Astrocyte (in vitro differentiated cells and primary cell): ENCODE results near the gene SLCO3A1. TPM values are rescaled to one million over a fixed set of nuclear protein-coding genes. Genes with fewer than 3 reads are reported as not detected.

Experiments used
- DNase-seq: peaks from one replicate; pipeline ENCODE4 v3.0.0-alpha.2; 2010; ENCODE audit warnings: low read depth
- FAIRE-seq: peaks from 2 replicates; lab custom pipeline; 2011; peaks lifted over from hg19 to GRCh38; lab: Jason Lieb, UNC
- H2AFZ ChIP-seq: 2 replicates; pipeline ENCODE4 v1.6.0; 2012; ENCODE audit warnings: low read depth, low read length, inconsistent platforms
- H3K27ac ChIP-seq: 2 replicates; pipeline ENCODE4 v1.5.1; 2011; ENCODE audit warnings: low read depth, low read length, inconsistent platforms
- H3K27me3 ChIP-seq: 2 replicates; pipeline ENCODE4 v1.6.0; 2011; ENCODE audit warnings: low read length, inconsistent platforms; ENCODE audit not compliant: insufficient read depth
- H3K36me3 ChIP-seq: 2 replicates; pipeline ENCODE4 v1.5.1; 2011; ENCODE audit warnings: low read length, inconsistent platforms; ENCODE audit not compliant: insufficient read depth
- H3K4me1 ChIP-seq: 2 replicates; pipeline ENCODE4 v1.5.1; 2011; ENCODE audit warnings: low read length, inconsistent platforms; ENCODE audit not compliant: insufficient read depth
- H3K4me2 ChIP-seq: 2 replicates; pipeline ENCODE4 v1.6.0; 2012; ENCODE audit warnings: low read length, inconsistent platforms
- H3K4me3 ChIP-seq: 2 replicates; pipeline ENCODE4 v1.5.1; 2011; ENCODE audit warnings: low read depth, mild to moderate bottlenecking, low read length, inconsistent platforms; ENCODE audit not compliant: insufficient read depth
- H3K79me2 ChIP-seq: 2 replicates; pipeline ENCODE4 v1.6.0; 2012; ENCODE audit warnings: mild to moderate bottlenecking, low read length, inconsistent platforms; ENCODE audit not compliant: insufficient read depth
- H3K9ac ChIP-seq: 2 replicates; pipeline ENCODE4 v1.6.0; 2012; ENCODE audit warnings: mild to moderate bottlenecking, low read length, inconsistent platforms
- H3K9me3 ChIP-seq: 2 replicates; pipeline ENCODE4 v1.5.1; 2012; ENCODE audit warnings: low read depth, mild to moderate bottlenecking, low read length, inconsistent platforms; ENCODE audit not compliant: insufficient read depth
- H4K20me1 ChIP-seq: 2 replicates; pipeline ENCODE4 v1.6.0; 2012; ENCODE audit warnings: low read length, inconsistent platforms; ENCODE audit not compliant: insufficient read depth
- H3K27ac Mint-ChIP-seq: one replicate; pipeline ENCODE4 v1.8.0; 2021; ENCODE audit warnings: mild to moderate bottlenecking, mixed read lengths; ENCODE audit not compliant: unreplicated experiment
- H3K27me3 Mint-ChIP-seq: one replicate; pipeline ENCODE4 v1.8.0; 2021; ENCODE audit warnings: low read depth, mixed read lengths; ENCODE audit not compliant: unreplicated experiment
- H3K36me3 Mint-ChIP-seq: one replicate; pipeline ENCODE4 v1.8.0; 2021; ENCODE audit warnings: low read depth, mixed read lengths; ENCODE audit not compliant: unreplicated experiment
- H3K4me1 Mint-ChIP-seq: one replicate; pipeline ENCODE4 v1.8.0; 2021; ENCODE audit warnings: low read depth, mixed read lengths; ENCODE audit not compliant: unreplicated experiment
- H3K4me3 Mint-ChIP-seq: one replicate; pipeline ENCODE4 v1.8.0; 2021; ENCODE audit warnings: mild to moderate bottlenecking, moderate library complexity, mixed read lengths; ENCODE audit not compliant: unreplicated experiment
- H3K9me3 Mint-ChIP-seq: one replicate; pipeline ENCODE4 v1.8.0; 2021; ENCODE audit warnings: mild to moderate bottlenecking, mixed read lengths; ENCODE audit not compliant: unreplicated experiment
- EZH2 ChIP-seq: IDR thresholded peaks from 2 replicates; pipeline ENCODE4 v1.6.1; 2012; ENCODE audit warnings: mild to moderate bottlenecking, low read length, inconsistent platforms; ENCODE audit not compliant: insufficient read depth
- total RNA-seq: library from RNA; stranded (reverse); gene quantifications from 2 replicates; pipeline ENCODE4 v1.2.1, GENCODE V29; 2021
- TF ChIP-seq, protein P1 (sequence below): IDR thresholded peaks from 2 replicates; pipeline ENCODE4 v1.5.1; 2011; ENCODE audit warnings: low read depth, mild to moderate bottlenecking, inconsistent platforms, low read length, moderate library complexity; ENCODE audit not compliant: insufficient read depth

Gene SLCO3A1
- total RNA-seq, 1 donor from 2014 or later: 9.4 TPM

DNA sequence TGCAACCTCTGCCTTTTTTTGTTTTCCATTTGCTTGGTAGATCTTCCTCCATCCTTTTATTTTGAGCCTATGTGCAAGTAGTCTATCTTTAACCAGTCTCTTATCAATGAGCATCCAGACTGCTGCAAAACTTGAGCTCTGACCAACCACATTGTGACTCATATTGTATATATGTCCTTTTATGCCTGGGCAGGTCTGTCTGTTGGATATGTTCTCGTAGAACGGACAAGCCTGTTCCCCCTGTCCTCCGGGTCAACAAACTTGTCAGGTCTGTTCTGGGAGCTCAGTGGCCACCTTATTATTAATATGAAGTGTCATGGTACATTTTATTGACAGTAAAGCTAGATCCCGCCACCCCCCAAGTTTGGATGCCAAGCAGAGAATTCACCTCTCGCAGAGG, 287.3 kb downstream of the SLCO3A1 start:
- Mint-ChIP-seq H3K4me1 (peaks cover 11% of the 10 kb centered on the region), H3K4me3 (no peak overlapping the region), H3K27me3 (no peaks in the 10 kb centered on the region), H3K9me3 (no peaks in the 10 kb centered on the region), H3K36me3 (no peaks in the 10 kb centered on the region), H3K27ac (no peak overlapping the region)
- H3K4me1 ChIP-seq: no peaks in the 10 kb centered on the region
- FAIRE-seq: no peak
- H2AFZ ChIP-seq: no peak overlapping the region
- no peaks in the 10 kb centered on the region for H4K20me1 ChIP-seq
- peak; percentile 34 for DNase-seq
- no peaks in the 10 kb centered on the region for H3K27me3 ChIP-seq
- no peak overlapping the region for H3K4me3 ChIP-seq
- H3K36me3 ChIP-seq: no peaks in the 10 kb centered on the region
- H3K9me3 ChIP-seq: no peaks in the 10 kb centered on the region
- TF ChIP-seq, protein P1, sequence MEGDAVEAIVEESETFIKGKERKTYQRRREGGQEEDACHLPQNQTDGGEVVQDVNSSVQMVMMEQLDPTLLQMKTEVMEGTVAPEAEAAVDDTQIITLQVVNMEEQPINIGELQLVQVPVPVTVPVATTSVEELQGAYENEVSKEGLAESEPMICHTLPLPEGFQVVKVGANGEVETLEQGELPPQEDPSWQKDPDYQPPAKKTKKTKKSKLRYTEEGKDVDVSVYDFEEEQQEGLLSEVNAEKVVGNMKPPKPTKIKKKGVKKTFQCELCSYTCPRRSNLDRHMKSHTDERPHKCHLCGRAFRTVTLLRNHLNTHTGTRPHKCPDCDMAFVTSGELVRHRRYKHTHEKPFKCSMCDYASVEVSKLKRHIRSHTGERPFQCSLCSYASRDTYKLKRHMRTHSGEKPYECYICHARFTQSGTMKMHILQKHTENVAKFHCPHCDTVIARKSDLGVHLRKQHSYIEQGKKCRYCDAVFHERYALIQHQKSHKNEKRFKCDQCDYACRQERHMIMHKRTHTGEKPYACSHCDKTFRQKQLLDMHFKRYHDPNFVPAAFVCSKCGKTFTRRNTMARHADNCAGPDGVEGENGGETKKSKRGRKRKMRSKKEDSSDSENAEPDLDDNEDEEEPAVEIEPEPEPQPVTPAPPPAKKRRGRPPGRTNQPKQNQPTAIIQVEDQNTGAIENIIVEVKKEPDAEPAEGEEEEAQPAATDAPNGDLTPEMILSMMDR: no peak
- no peak for TF ChIP-seq EZH2
- H3K79me2 ChIP-seq: no peaks in the 10 kb centered on the region
- H3K4me2 ChIP-seq: no peak overlapping the region
- no peak overlapping the region for H3K9ac ChIP-seq
- no peak overlapping the region for H3K27ac ChIP-seq

DNA sequence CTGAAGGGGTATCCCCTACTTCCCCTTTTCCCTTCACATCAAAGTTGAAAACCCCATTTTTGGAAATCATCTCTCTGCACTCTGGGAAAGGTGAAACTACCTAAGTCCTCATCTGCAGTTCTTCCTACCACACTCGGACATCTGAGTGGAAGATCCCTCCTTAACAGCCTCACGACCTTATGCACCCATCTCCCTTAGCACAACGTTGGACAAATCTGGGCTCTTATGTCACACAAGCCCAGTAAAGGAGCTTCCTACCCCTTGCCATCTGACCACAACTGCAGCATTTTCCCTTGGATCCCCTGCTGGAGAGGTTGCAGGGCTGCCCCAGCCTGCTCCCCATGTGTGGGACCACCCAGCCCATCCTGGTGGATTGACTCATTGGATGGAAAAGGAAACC, 288.1 kb downstream of the SLCO3A1 start:
- H3K27ac Mint-ChIP-seq: peak overlapping the region; percentile 69
- H3K4me3 Mint-ChIP-seq: no peak overlapping the region
- H3K27me3 ChIP-seq: no peaks in the 10 kb centered on the region
- H3K27ac ChIP-seq: no peak overlapping the region
- peaks cover 2% of the 10 kb centered on the region for H3K27me3 Mint-ChIP-seq
- no peaks in the 10 kb centered on the region for H3K9me3 Mint-ChIP-seq
- no peak overlapping the region for H3K4me3 ChIP-seq
- H3K4me2 ChIP-seq: no peak overlapping the region
- H4K20me1 ChIP-seq: no peaks in the 10 kb centered on the region
- H3K9me3 ChIP-seq: no peaks in the 10 kb centered on the region
- H3K9ac ChIP-seq: no peak overlapping the region
- no peaks in the 10 kb centered on the region for H3K36me3 Mint-ChIP-seq
- no peaks in the 10 kb centered on the region for H3K79me2 ChIP-seq
- peaks cover 11% of the 10 kb centered on the region for H3K4me1 Mint-ChIP-seq
- no peak overlapping the region for H2AFZ ChIP-seq
- FAIRE-seq (no peak), DNase-seq (no peak)
- no peaks in the 10 kb centered on the region for H3K36me3 ChIP-seq
- TF ChIP-seq, protein P1: no peak
- TF ChIP-seq EZH2: no peak
- H3K4me1 ChIP-seq: no peaks in the 10 kb centered on the region
